Endothelial cell of umbilical vein (primary cell): Measurements from ENCODE around the gene EHMT1. TPM values are rescaled to one million over a fixed set of nuclear protein-coding genes. Genes with fewer than 3 reads are reported as not detected.

ENCODE experiments used
- BruUV-seq: library from RNA; stranded (reverse); fragments of 400-500 nt; replicated peaks from 2 replicates; lab custom pipeline; 2021; lab: Mats Ljungman, UMichigan
- CTCF ChIA-PET: fragments of 300-600, 350-600 bp; sonication (Branson Sonifier 250); formaldehyde crosslinking; loops from one replicate; lab custom pipeline; 2021; ENCODE audit warnings: antibody characterized with exemption, inconsistent platforms; lab: Charles Lee
- POLR2A ChIA-PET: fragments of 300-600, 350-600 bp; sonication (Branson Sonifier 250); formaldehyde crosslinking; loops from one replicate; lab custom pipeline; 2021; ENCODE audit warnings: antibody characterized with exemption, inconsistent platforms; lab: Charles Lee
- DNase-seq: peaks from one replicate; pipeline ENCODE4 v3.0.0-alpha.2; 2011; ENCODE audit warnings: low read depth, low spot score
- FAIRE-seq: peaks from 2 replicates; lab custom pipeline; 2011; peaks lifted over from hg19 to GRCh38; lab: Jason Lieb, UNC
- H2AFZ ChIP-seq: 2 replicates; pipeline ENCODE4 v1.6.0; 2012; ENCODE audit warnings: low read depth, low read length, control low read depth, inconsistent platforms
- H3K27ac ChIP-seq: 2 replicates; pipeline ENCODE4 v1.5.1; 2011; ENCODE audit warnings: low read depth, mild to moderate bottlenecking, control low read depth, low read length, moderate library complexity; ENCODE audit not compliant: insufficient read depth
- H3K27me3 ChIP-seq, 2 experiments: 2 replicates each; pipeline versions ENCODE4 v1.6.0 to v1.6.1; 2011; ENCODE audit warnings: low read length in 2 of 2, mixed read lengths in 1 of 2; ENCODE audit not compliant: control insufficient read depth in 2 of 2, insufficient read depth in 2 of 2
- H3K36me3 ChIP-seq, 2 experiments: 2 replicates in 1 of 2; 3 replicates in 1 of 2; pipeline ENCODE4 v1.5.1; 2011; ENCODE audit warnings: low read length in 2 of 2, mild to moderate bottlenecking in 1 of 2, moderate library complexity in 1 of 2; ENCODE audit not compliant: control insufficient read depth in 2 of 2, insufficient read depth in 2 of 2; ENCODE audit errors: extremely low read depth in 1 of 2
- H3K4me1 ChIP-seq: 3 replicates; pipeline ENCODE4 v1.5.1; 2011; ENCODE audit warnings: mild to moderate bottlenecking, low read length; ENCODE audit not compliant: control insufficient read depth, insufficient read depth; ENCODE audit errors: extremely low read depth
- H3K4me2 ChIP-seq: 2 replicates; pipeline ENCODE4 v1.6.1; 2011; ENCODE audit warnings: low read length, control low read depth, mixed read lengths; ENCODE audit not compliant: insufficient read depth
- H3K4me3 ChIP-seq, 3 experiments: fragments of 200-600 bp in 1 of 3; sonication (generic), shearing (Covaris generic) in 1 of 3; replicated peaks in 1 of 3; 2 replicates each; pipeline ENCODE4 v1.5.1; 2011 to 2016; ENCODE audit warnings: control low read depth in 3 of 3, low read length in 3 of 3, mild to moderate bottlenecking in 2 of 3, inconsistent platforms in 1 of 3, low read depth in 1 of 3, moderate library complexity in 1 of 3; ENCODE audit not compliant: insufficient read depth in 1 of 3
- H3K79me2 ChIP-seq: 2 replicates; pipeline ENCODE4 v1.6.0; 2012; ENCODE audit warnings: low read length, inconsistent platforms; ENCODE audit not compliant: control insufficient read depth, insufficient read depth
- H3K9ac ChIP-seq: replicated peaks from 2 replicates; pipeline ENCODE3; 2011; ENCODE audit warnings: low read length, control low read depth; ENCODE audit not compliant: insufficient read depth; ENCODE audit errors: extremely low read depth
- H3K9me1 ChIP-seq: replicated peaks from 3 replicates; pipeline ENCODE4 v1.6.0; 2011; ENCODE audit warnings: mild to moderate bottlenecking, low read length; ENCODE audit not compliant: control insufficient read depth, insufficient read depth; ENCODE audit errors: extremely low read depth
- H3K9me3 ChIP-seq: replicated peaks from 2 replicates; pipeline ENCODE4 v1.5.1; 2012; ENCODE audit warnings: low read length, inconsistent platforms; ENCODE audit not compliant: control insufficient read depth, insufficient read depth
- H4K20me1 ChIP-seq: replicated peaks from 2 replicates; pipeline ENCODE3; 2011; ENCODE audit warnings: mild to moderate bottlenecking, low read length; ENCODE audit not compliant: control insufficient read depth, insufficient read depth; ENCODE audit errors: extremely low read depth
- EZH2 ChIP-seq: IDR thresholded peaks from 2 replicates; pipeline ENCODE4 v1.6.1; 2012; ENCODE audit warnings: borderline replicate concordance, low read depth, mild to moderate bottlenecking, moderate library complexity, low read length, inconsistent platforms; ENCODE audit not compliant: severe bottlenecking
- FOS ChIP-seq: IDR thresholded peaks from 2 replicates; pipeline ENCODE4 v1.6.1; 2011; ENCODE audit warnings: mild to moderate bottlenecking, low read length, moderate library complexity, borderline replicate concordance; ENCODE audit not compliant: insufficient read depth
- GATA2 ChIP-seq: IDR thresholded peaks from 2 replicates; pipeline ENCODE4 v1.7.0; 2011; ENCODE audit warnings: low read depth, mild to moderate bottlenecking, moderate library complexity, mixed read lengths, low read length; ENCODE audit not compliant: insufficient read length, insufficient read depth
- JUN ChIP-seq: IDR thresholded peaks from 2 replicates; pipeline ENCODE4 v1.6.1; 2011; ENCODE audit warnings: borderline replicate concordance, low read depth; ENCODE audit not compliant: insufficient read length, insufficient read depth
- MYC ChIP-seq: IDR thresholded peaks from one replicate; pipeline ENCODE4 v1.6.1; 2011; ENCODE audit warnings: mild to moderate bottlenecking, low read depth, low read length
- POLR2A ChIP-seq: IDR thresholded peaks from 2 replicates; pipeline ENCODE4 v1.6.1; 2012; ENCODE audit warnings: low read depth, mild to moderate bottlenecking, control low read depth, low read length
- POLR2AphosphoS5 ChIP-seq: IDR thresholded peaks from 2 replicates; pipeline ENCODE4 v1.6.1; 2012; ENCODE audit warnings: low read depth, mild to moderate bottlenecking, control low read depth, low read length, moderate library complexity; ENCODE audit not compliant: insufficient read depth
- dilution Hi-C: fragments of 300-500 bp; cut with MboI; formaldehyde crosslinking; loops from one replicate; pipeline ENCODE4 v1.15.0; 2019; ENCODE audit warnings: low sequenced_read_pairs; ENCODE audit not compliant: extremely low pct_ligation_motif_present
- intact Hi-C: fragments of 100-400 bp; cut with micrococcal nuclease; formaldehyde crosslinking; loops from one replicate; pipeline ENCODE4 v1.10.0; 2022
- polyA plus RNA-seq, 4 experiments: library from polyadenylated mRNA; depleted of rRNA in 3 of 4; stranded (reverse) in 3 of 4; unstranded in 1 of 4; fragments of >200 nt; gene quantifications; 2 replicates each; pipeline versions ENCODE4 v1.2.1 to v1.2.3, GENCODE V29; 2011 to 2012; ENCODE audit warnings: missing spikeins in 1 of 4
- total RNA-seq: library from RNA; stranded (reverse); gene quantifications from 2 replicates; pipeline ENCODE4 v1.2.3, GENCODE V29; 2021
- TF ChIP-seq, protein P1 (sequence below), 2 donors: IDR thresholded peaks; 1 replicate in 1 of 2; 2 replicates in 1 of 2; pipeline ENCODE4 v1.5.1; 2011; ENCODE audit warnings: low read length in 2 of 2, mild to moderate bottlenecking in 2 of 2, moderate library complexity in 2 of 2, control low read depth in 1 of 2, inconsistent platforms in 1 of 2, low read depth in 1 of 2; ENCODE audit not compliant: insufficient read depth in 1 of 2; ENCODE audit errors: extremely low read depth in 1 of 2
- TF ChIP-seq, protein P2 (sequence below): IDR thresholded peaks from 2 replicates; pipeline ENCODE4 v1.6.1; 2011; ENCODE audit not compliant: insufficient read depth, insufficient read length

EHMT1 gene
- total and polyA plus RNA-seq, 2 donors (not counting 3 experiments of a cell fraction or from before 2014, with no cell fraction given), result 48.2 to 104 TPM

DNA sequence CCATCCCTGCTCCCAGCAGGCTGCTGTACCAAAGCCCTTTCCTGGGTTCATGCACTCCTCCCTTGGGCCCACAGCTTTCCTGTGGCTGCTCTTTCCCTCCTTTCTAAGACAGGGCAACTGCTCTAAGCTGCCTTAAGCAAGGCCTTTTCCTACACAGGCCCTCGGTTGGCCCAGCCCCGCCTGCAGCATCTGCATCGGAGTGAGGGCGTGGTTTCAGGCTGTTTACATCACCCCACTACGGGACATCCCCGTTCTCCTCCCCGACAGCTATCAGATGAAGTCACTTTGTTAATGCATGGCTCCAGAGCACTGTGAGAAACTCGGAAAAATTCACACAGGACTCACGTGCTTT, 43.5 kb upstream of the EHMT1 start:
- no peaks in the 10 kb centered on the region for H3K9me1 ChIP-seq
- intact Hi-C loops, result no loop called here
- H3K9ac ChIP-seq, result no peak overlapping the region
- TF ChIP-seq POLR2AphosphoS5 (no peak), EZH2 (no peak), MYC (no peak), POLR2A (no peak), FOS (no peak), GATA2 (no peak), JUN (no peak)
- TF ChIP-seq, protein P1, sequence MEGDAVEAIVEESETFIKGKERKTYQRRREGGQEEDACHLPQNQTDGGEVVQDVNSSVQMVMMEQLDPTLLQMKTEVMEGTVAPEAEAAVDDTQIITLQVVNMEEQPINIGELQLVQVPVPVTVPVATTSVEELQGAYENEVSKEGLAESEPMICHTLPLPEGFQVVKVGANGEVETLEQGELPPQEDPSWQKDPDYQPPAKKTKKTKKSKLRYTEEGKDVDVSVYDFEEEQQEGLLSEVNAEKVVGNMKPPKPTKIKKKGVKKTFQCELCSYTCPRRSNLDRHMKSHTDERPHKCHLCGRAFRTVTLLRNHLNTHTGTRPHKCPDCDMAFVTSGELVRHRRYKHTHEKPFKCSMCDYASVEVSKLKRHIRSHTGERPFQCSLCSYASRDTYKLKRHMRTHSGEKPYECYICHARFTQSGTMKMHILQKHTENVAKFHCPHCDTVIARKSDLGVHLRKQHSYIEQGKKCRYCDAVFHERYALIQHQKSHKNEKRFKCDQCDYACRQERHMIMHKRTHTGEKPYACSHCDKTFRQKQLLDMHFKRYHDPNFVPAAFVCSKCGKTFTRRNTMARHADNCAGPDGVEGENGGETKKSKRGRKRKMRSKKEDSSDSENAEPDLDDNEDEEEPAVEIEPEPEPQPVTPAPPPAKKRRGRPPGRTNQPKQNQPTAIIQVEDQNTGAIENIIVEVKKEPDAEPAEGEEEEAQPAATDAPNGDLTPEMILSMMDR (IDR thresholded peaks at IDR 0.05; ENCODE audit: extremely low read depth in 1 of 2, insufficient read depth in 1 of 2, low read depth in 1 of 2, low read length in 2 of 2), result no peak
- TF ChIP-seq, protein P2, sequence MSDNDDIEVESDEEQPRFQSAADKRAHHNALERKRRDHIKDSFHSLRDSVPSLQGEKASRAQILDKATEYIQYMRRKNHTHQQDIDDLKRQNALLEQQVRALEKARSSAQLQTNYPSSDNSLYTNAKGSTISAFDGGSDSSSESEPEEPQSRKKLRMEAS, result no peak
- H3K36me3 ChIP-seq, result peaks cover 9 to 28% of the 10 kb centered on the region in 2 experiments
- H3K9me3 ChIP-seq, result no peaks in the 10 kb centered on the region
- no peak overlapping the region for H3K27ac ChIP-seq
- H2AFZ ChIP-seq, result no peak overlapping the region
- peaks cover 14% of the 10 kb centered on the region for H3K4me1 ChIP-seq
- dilution Hi-C loops, result no loop called here
- H4K20me1 ChIP-seq, result no peaks in the 10 kb centered on the region
- FAIRE-seq, result no peak
- no TSS peak for BruUV-seq
- peaks cover 40% of the 10 kb centered on the region for H3K79me2 ChIP-seq
- CTCF ChIA-PET, result no interaction called here
- H3K27me3 ChIP-seq, result no peaks in the 10 kb centered on the region
- DNase-seq, result no peak
- no peak overlapping the region for H3K4me2 ChIP-seq
- POLR2A ChIA-PET, result no interaction called here
- no peak overlapping the region for H3K4me3 ChIP-seq
